Astrocyte (in vitro differentiated cells and primary cell): ENCODE data around the gene GPR39. TPM values are rescaled to one million over a fixed set of nuclear protein-coding genes. Genes with fewer than 3 reads are reported as not detected.

Experiments
- DNase-seq: peaks from one replicate; pipeline ENCODE4 v3.0.0-alpha.2; 2010; ENCODE audit warnings: low read depth
- FAIRE-seq: peaks from 2 replicates; lab custom pipeline; 2011; peaks lifted over from hg19 to GRCh38; lab: Jason Lieb, UNC
- H2AFZ ChIP-seq: 2 replicates; pipeline ENCODE4 v1.6.0; 2012; ENCODE audit warnings: low read depth, low read length, inconsistent platforms
- H3K27ac ChIP-seq: 2 replicates; pipeline ENCODE4 v1.5.1; 2011; ENCODE audit warnings: low read depth, low read length, inconsistent platforms
- H3K27me3 ChIP-seq: 2 replicates; pipeline ENCODE4 v1.6.0; 2011; ENCODE audit warnings: low read length, inconsistent platforms; ENCODE audit not compliant: insufficient read depth
- H3K36me3 ChIP-seq: 2 replicates; pipeline ENCODE4 v1.5.1; 2011; ENCODE audit warnings: low read length, inconsistent platforms; ENCODE audit not compliant: insufficient read depth
- H3K4me1 ChIP-seq: 2 replicates; pipeline ENCODE4 v1.5.1; 2011; ENCODE audit warnings: low read length, inconsistent platforms; ENCODE audit not compliant: insufficient read depth
- H3K4me2 ChIP-seq: 2 replicates; pipeline ENCODE4 v1.6.0; 2012; ENCODE audit warnings: low read length, inconsistent platforms
- H3K4me3 ChIP-seq: 2 replicates; pipeline ENCODE4 v1.5.1; 2011; ENCODE audit warnings: low read depth, mild to moderate bottlenecking, low read length, inconsistent platforms; ENCODE audit not compliant: insufficient read depth
- H3K79me2 ChIP-seq: 2 replicates; pipeline ENCODE4 v1.6.0; 2012; ENCODE audit warnings: mild to moderate bottlenecking, low read length, inconsistent platforms; ENCODE audit not compliant: insufficient read depth
- H3K9ac ChIP-seq: 2 replicates; pipeline ENCODE4 v1.6.0; 2012; ENCODE audit warnings: mild to moderate bottlenecking, low read length, inconsistent platforms
- H3K9me3 ChIP-seq: 2 replicates; pipeline ENCODE4 v1.5.1; 2012; ENCODE audit warnings: low read depth, mild to moderate bottlenecking, low read length, inconsistent platforms; ENCODE audit not compliant: insufficient read depth
- H4K20me1 ChIP-seq: 2 replicates; pipeline ENCODE4 v1.6.0; 2012; ENCODE audit warnings: low read length, inconsistent platforms; ENCODE audit not compliant: insufficient read depth
- H3K27ac Mint-ChIP-seq: one replicate; pipeline ENCODE4 v1.8.0; 2021; ENCODE audit warnings: mild to moderate bottlenecking, mixed read lengths; ENCODE audit not compliant: unreplicated experiment
- H3K27me3 Mint-ChIP-seq: one replicate; pipeline ENCODE4 v1.8.0; 2021; ENCODE audit warnings: low read depth, mixed read lengths; ENCODE audit not compliant: unreplicated experiment
- H3K36me3 Mint-ChIP-seq: one replicate; pipeline ENCODE4 v1.8.0; 2021; ENCODE audit warnings: low read depth, mixed read lengths; ENCODE audit not compliant: unreplicated experiment
- H3K4me1 Mint-ChIP-seq: one replicate; pipeline ENCODE4 v1.8.0; 2021; ENCODE audit warnings: low read depth, mixed read lengths; ENCODE audit not compliant: unreplicated experiment
- H3K4me3 Mint-ChIP-seq: one replicate; pipeline ENCODE4 v1.8.0; 2021; ENCODE audit warnings: mild to moderate bottlenecking, moderate library complexity, mixed read lengths; ENCODE audit not compliant: unreplicated experiment
- H3K9me3 Mint-ChIP-seq: one replicate; pipeline ENCODE4 v1.8.0; 2021; ENCODE audit warnings: mild to moderate bottlenecking, mixed read lengths; ENCODE audit not compliant: unreplicated experiment
- CTCF ChIP-seq: IDR thresholded peaks from 2 replicates; pipeline ENCODE4 v1.5.1; 2011; ENCODE audit warnings: low read depth, mild to moderate bottlenecking, inconsistent platforms, low read length, moderate library complexity; ENCODE audit not compliant: insufficient read depth
- EZH2 ChIP-seq: IDR thresholded peaks from 2 replicates; pipeline ENCODE4 v1.6.1; 2012; ENCODE audit warnings: mild to moderate bottlenecking, low read length, inconsistent platforms; ENCODE audit not compliant: insufficient read depth
- total RNA-seq: library from RNA; stranded (reverse); gene quantifications from 2 replicates; pipeline ENCODE4 v1.2.1, GENCODE V29; 2021

Gene GPR39
- total RNA-seq, 1 donor from 2014 or later, result 4.4 TPM

DNA sequence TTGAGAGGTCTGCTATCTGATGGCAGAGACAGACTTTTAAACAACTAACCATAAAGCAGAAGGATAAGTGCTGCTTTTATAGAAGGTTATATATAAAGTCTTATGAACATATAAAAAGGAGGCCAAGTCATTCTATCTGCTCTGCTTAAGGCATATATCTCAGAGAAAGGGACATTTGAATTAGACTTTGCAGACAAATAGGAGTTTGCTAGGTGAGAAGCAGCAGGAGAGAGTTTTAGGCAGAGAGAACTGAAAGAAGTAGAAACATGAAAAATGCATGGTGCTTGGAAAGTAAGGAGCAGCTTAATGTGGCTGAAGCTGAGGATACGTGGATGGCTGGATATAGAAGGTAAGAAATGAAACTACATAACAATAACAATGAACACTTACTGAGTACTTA, 188.0 kb downstream of the GPR39 start:
- no peaks in the 10 kb centered on the region for H3K9me3 ChIP-seq
- H3K27ac Mint-ChIP-seq, result no peak overlapping the region
- peaks cover 13% of the 10 kb centered on the region for H3K27me3 Mint-ChIP-seq
- H3K79me2 ChIP-seq, result no peaks in the 10 kb centered on the region
- H3K4me3 ChIP-seq, result no peak overlapping the region
- FAIRE-seq, result no peak
- H3K9ac ChIP-seq, result no peak overlapping the region
- no peaks in the 10 kb centered on the region for H3K9me3 Mint-ChIP-seq
- no peaks in the 10 kb centered on the region for H3K36me3 ChIP-seq
- TF ChIP-seq EZH2 (no peak), CTCF (no peak)
- H2AFZ ChIP-seq, result no peak overlapping the region
- H3K27me3 ChIP-seq, result no peaks in the 10 kb centered on the region
- no peak overlapping the region for H3K4me2 ChIP-seq
- peaks cover 2% of the 10 kb centered on the region for H3K4me1 Mint-ChIP-seq
- no peaks in the 10 kb centered on the region for H4K20me1 ChIP-seq
- H3K27ac ChIP-seq, result no peak overlapping the region
- no peak overlapping the region for H3K4me3 Mint-ChIP-seq
- DNase-seq, result no peak
- H3K4me1 ChIP-seq, result no peaks in the 10 kb centered on the region
- H3K36me3 Mint-ChIP-seq, result no peaks in the 10 kb centered on the region

DNA sequence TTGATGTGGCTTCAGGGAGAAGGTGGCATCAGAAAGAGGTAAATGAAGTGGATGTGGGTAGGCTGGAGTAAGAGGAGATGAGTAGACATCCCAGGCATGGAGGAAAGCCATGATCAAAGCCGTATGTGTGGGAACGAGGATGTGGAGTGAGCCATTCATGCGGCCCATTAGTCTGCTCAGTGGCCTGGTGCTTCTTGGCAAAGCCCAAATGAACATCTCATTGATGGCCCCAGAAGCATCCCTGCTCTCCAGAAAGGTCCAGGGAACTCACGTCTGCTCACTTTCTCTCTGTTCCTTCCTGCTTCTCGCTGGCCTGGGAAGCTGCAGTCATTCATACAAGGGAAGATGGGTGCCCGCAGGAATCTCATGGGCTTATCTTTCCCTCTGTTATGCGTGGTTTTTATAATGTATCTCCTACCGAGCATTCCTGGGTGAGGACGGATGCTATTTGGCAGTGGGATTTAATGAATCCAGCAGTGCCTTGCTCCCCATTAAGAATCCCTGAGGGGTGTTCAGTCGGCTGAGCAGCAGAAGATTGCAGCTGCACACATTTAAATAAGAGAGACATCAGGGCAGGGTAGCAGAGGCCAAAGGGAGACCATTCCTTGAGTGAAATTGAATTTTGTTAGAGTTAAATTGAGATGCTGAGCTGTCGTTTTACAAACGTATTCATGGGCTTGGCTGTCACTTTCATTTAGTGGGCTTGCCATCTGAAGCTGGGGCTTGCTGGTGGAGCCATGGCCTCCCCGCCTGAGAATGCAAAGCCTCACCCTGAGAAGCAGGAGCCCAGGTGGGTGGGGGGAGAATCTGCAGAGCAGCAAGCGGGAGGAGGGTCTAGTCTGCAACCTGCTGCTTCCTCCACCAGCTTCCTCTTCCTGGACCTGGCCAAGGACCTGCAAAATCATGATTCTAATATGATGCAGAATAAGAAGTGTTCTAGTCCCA, 188.9 kb downstream of the GPR39 start:
- Histone ChIP-seq H3K4me1 (no peaks in the 10 kb centered on the region), H3K9me3 (no peaks in the 10 kb centered on the region), H3K27me3 (no peaks in the 10 kb centered on the region), H3K9ac (no peak overlapping the region), H3K4me3 (no peak overlapping the region), H3K36me3 (no peaks in the 10 kb centered on the region), H2AFZ (no peak overlapping the region), H3K27ac (no peak overlapping the region), H4K20me1 (no peaks in the 10 kb centered on the region), H3K4me2 (no peak overlapping the region), H3K79me2 (no peaks in the 10 kb centered on the region)
- peaks cover 13% of the 10 kb centered on the region for H3K27me3 Mint-ChIP-seq
- no peaks in the 10 kb centered on the region for H3K36me3 Mint-ChIP-seq
- no peaks in the 10 kb centered on the region for H3K9me3 Mint-ChIP-seq
- H3K4me3 Mint-ChIP-seq, result no peak overlapping the region
- H3K27ac Mint-ChIP-seq, result no peak overlapping the region
- DNase-seq (no peak), FAIRE-seq (no peak)
- H3K4me1 Mint-ChIP-seq, result peaks cover 2% of the 10 kb centered on the region
- TF ChIP-seq CTCF, result no peak
- TF ChIP-seq EZH2, result no peak

DNA sequence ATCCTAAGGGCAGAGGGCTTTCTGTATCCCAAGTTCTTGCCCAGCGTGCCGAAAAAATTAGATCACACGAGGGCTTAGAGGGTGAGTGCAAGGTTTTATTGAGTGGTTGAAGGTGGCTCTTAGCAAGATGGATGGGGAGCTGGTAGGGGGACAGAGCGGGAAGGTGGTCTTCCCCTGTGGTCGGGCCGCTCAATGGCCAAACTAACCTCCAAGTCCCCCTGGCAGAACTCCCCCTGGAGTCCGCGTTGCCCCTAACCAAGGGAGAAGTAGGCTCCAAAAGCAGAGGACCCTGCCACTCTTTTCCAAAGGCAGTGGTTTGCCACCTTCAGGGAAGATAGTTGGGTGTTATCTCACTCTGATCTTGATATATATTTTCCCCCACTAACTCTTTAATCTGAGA, 190.0 kb downstream of the GPR39 start:
- DNase-seq (no peak), FAIRE-seq (no peak)
- no peak overlapping the region for H2AFZ ChIP-seq
- Mint-ChIP-seq H3K27ac (no peak overlapping the region), H3K4me3 (no peak overlapping the region), H3K4me1 (peaks cover 2% of the 10 kb centered on the region), H3K9me3 (no peaks in the 10 kb centered on the region), H3K36me3 (no peaks in the 10 kb centered on the region), H3K27me3 (peaks cover 13% of the 10 kb centered on the region)
- H3K4me2 ChIP-seq, result no peak overlapping the region
- no peaks in the 10 kb centered on the region for H3K9me3 ChIP-seq
- H3K27ac ChIP-seq, result no peak overlapping the region
- no peaks in the 10 kb centered on the region for H3K27me3 ChIP-seq
- TF ChIP-seq EZH2, result no peak
- no peak for TF ChIP-seq CTCF
- no peaks in the 10 kb centered on the region for H4K20me1 ChIP-seq
- no peaks in the 10 kb centered on the region for H3K4me1 ChIP-seq
- no peak overlapping the region for H3K9ac ChIP-seq
- H3K79me2 ChIP-seq, result no peaks in the 10 kb centered on the region
- H3K4me3 ChIP-seq, result no peak overlapping the region
- H3K36me3 ChIP-seq, result no peaks in the 10 kb centered on the region
